K562 (cell line): ENCODE data around the gene DMWD. TPM values are rescaled to one million over a fixed set of nuclear protein-coding genes. Genes with fewer than 3 reads are reported as not detected.

Experiments
- ATF1 ChIP-seq, 2 experiments: fragments of 450-650 bp in 1 of 2; IDR thresholded peaks; 2 replicates each; pipeline ENCODE4 v1.6.1; 2016; ENCODE audit warnings: missing compliant biosample characterization in 1 of 2, missing genetic modification characterization in 1 of 2
- CAMTA2 ChIP-seq: fragments of 250-450 bp; sonication (Bioruptor Pico); conservative IDR thresholded peaks from 2 replicates; pipeline ENCODE4 v1.5.1; 2022
- CBX2 ChIP-seq: fragments of 200-600 bp; sonication (generic); IDR thresholded peaks from one replicate; pipeline ENCODE4 v1.6.1; 2012; ENCODE audit warnings: mild to moderate bottlenecking, low read length, inconsistent platforms; ENCODE audit not compliant: insufficient read depth, poor library complexity, severe bottlenecking
- E2F5 ChIP-seq: sonication (generic); formaldehyde crosslinking; IDR thresholded peaks from 2 replicates; pipeline ENCODE4 v1.8.0; 2022; ENCODE audit warnings: mild to moderate bottlenecking, missing genetic modification reagents
- FOXA3 ChIP-seq, 2 experiments: fragments of 450-650 bp in 1 of 2; sonication (generic) in 1 of 2; formaldehyde crosslinking; IDR thresholded peaks in 1 of 2; conservative IDR thresholded peaks in 1 of 2; 2 replicates each; pipeline versions ENCODE4 v1.4.0 to v1.8.0; 2020 to 2022; ENCODE audit warnings: mild to moderate bottlenecking in 2 of 2, missing genetic modification reagents in 1 of 2
- FUS ChIP-seq: fragments of 200-400 bp; formaldehyde crosslinking; optimal IDR thresholded peaks from 2 replicates; pipeline ENCODE3; 2017; ENCODE audit warnings: low read depth, low read length
- GABPA ChIP-seq: fragments of 200-800 bp; sonication (Bioruptor generic); conservative IDR thresholded peaks from 2 replicates; pipeline ENCODE4 v1.6.1; 2016; ENCODE audit warnings: low read depth, missing genetic modification characterization, missing compliant biosample characterization
- HNRNPLL ChIP-seq: fragments of 200-400 bp; formaldehyde crosslinking; IDR thresholded peaks from 2 replicates; pipeline ENCODE4 v1.6.1; 2017; ENCODE audit warnings: low read length, low read depth, mild to moderate bottlenecking; ENCODE audit not compliant: poor library complexity, severe bottlenecking
- ID3 ChIP-seq, 2 experiments: fragments of 250-450 bp in 1 of 2; fragments of 450-650 bp in 1 of 2; sonication (Bioruptor Pico) in 1 of 2; IDR thresholded peaks; 2 replicates each; pipeline versions ENCODE4 v1.6.1 to v1.8.0; 2016 to 2021; ENCODE audit warnings: mild to moderate bottlenecking in 2 of 2, moderate library complexity in 2 of 2, missing compliant biosample characterization in 1 of 2, missing genetic modification characterization in 1 of 2
- IRF9 ChIP-seq: fragments of 450-650 bp; IDR thresholded peaks from 2 replicates; pipeline ENCODE4 v1.6.1; 2016; ENCODE audit warnings: missing biosample characterization, missing genetic modification characterization
- MIER1 ChIP-seq: fragments of 450-650 bp; IDR thresholded peaks from 2 replicates; pipeline ENCODE4 v1.6.1; 2016; ENCODE audit warnings: antibody characterized with exemption, mild to moderate bottlenecking, low read depth
- SMAD3 ChIP-seq: fragments of 450-650 bp; formaldehyde crosslinking; conservative IDR thresholded peaks from 2 replicates; pipeline ENCODE4 v1.4.0; 2020; ENCODE audit warnings: mild to moderate bottlenecking
- TBP ChIP-seq: optimal IDR thresholded peaks from 2 replicates; pipeline ENCODE3; 2011; ENCODE audit warnings: low read depth, low read length, improper control_type of control experiment
- TCF7 ChIP-seq: sonication (generic); IDR thresholded peaks from 2 replicates; pipeline ENCODE4 v1.6.1; 2016; ENCODE audit warnings: antibody characterized with exemption, borderline replicate concordance
- TFAP4 ChIP-seq: sonication (generic); formaldehyde crosslinking; IDR thresholded peaks from 2 replicates; pipeline ENCODE4 v1.8.0; 2022; ENCODE audit warnings: missing genetic modification reagents, mild to moderate bottlenecking, moderate library complexity, borderline replicate concordance
- ZFP36 ChIP-seq: fragments of 150-350 bp; IDR thresholded peaks from 2 replicates; pipeline ENCODE4 v1.6.1; 2018; ENCODE audit warnings: low read length, low read depth; ENCODE audit not compliant: partially characterized antibody
- ZMIZ1 ChIP-seq, 2 experiments: fragments of 150-350 bp in 1 of 2; IDR thresholded peaks; 2 replicates each; pipeline ENCODE4 v1.6.1; 2012 to 2016; ENCODE audit warnings: low read depth in 2 of 2, low read length in 2 of 2, mild to moderate bottlenecking in 1 of 2, moderate library complexity in 1 of 2
- ZNF41 ChIP-seq: fragments of 250-450 bp; sonication (Bioruptor Pico); conservative IDR thresholded peaks from 2 replicates; pipeline ENCODE4 v1.4.0; 2020; ENCODE audit warnings: mild to moderate bottlenecking
- ZNF699 ChIP-seq: fragments of 250-450 bp; sonication (Bioruptor Pico); IDR thresholded peaks from 2 replicates; pipeline ENCODE4 v1.8.0; 2021; ENCODE audit warnings: mild to moderate bottlenecking, moderate library complexity; ENCODE audit not compliant: insufficient replicate concordance
- polyA plus RNA-seq, 8 experiments: library from polyadenylated mRNA; depleted of rRNA in 4 of 8; stranded (reverse) in 5 of 8; unstranded in 3 of 8; fragments of >200 nt; fragmentation: Nextera tagmentation in 2 of 8; fragmentation: Illumina TruSeq in 1 of 8; extraction: Ambion mirVana in 2 of 8; extraction: Trizol in 1 of 8; gene quantifications; 2 replicates each; pipeline versions ENCODE4 v1.2.1 to v1.2.3, GENCODE V29; 2011 to 2014; ENCODE audit warnings: inconsistent platforms in 1 of 8, missing spikeins in 1 of 8
- total RNA-seq, 7 experiments: library from RNA; depleted of rRNA in 6 of 7; stranded (reverse); fragments of >200 nt in 6 of 7; fragmentation: Illumina TruSeq in 2 of 7; extraction: Trizol in 2 of 7; gene quantifications; 2 replicates each; pipeline versions ENCODE4 v1.2.1 to v1.2.3, GENCODE V29; 2011 to 2021; ENCODE audit warnings: low replicate concordance in 1 of 7

The DMWD gene
- total and polyA plus RNA-seq, 9 of the 15 experiments (the other 6 are each of a cell fraction or from before 2014, with no cell fraction given) = 4.7 to 54.6 (median 19.0) TPM

- TF ChIP-seq FUS (no peak), CBX2 (no peak), GABPA (tag) (no peak), ATF1 (CRISPR knock-in tag; IDR thresholded peaks at IDR 0.05) (no peak), ATF1 (tag; IDR thresholded peaks at IDR 0.05) (peak; percentile 81), SMAD3 (no peak), TCF7 (no peak), CAMTA2 (CRISPR knock-in tag) (0 out of 2 replicates have a peak, but pooled peaks have one; percentile 35), E2F5 (CRISPR knock-in tag) (peak; percentile 68; the same call in 1 of the 2 replicates), ZNF41 (CRISPR knock-in tag) (no peak), ZNF699 (CRISPR knock-in tag) (no peak), ID3 (CRISPR knock-in tag; IDR thresholded peaks at IDR 0.05) (no peak), ID3 (tag; IDR thresholded peaks at IDR 0.05) (no peak), ZMIZ1 (IDR thresholded peaks at IDR 0.05; ENCODE audit: low read depth in 2 of 2, low read length in 2 of 2) (no peak), TBP (peak; percentile 27), IRF9 (tag) (no peak), MIER1 (no peak), FOXA3 (CRISPR knock-in tag; conservative IDR thresholded peaks at IDR 0.05 in 1 of 2, IDR thresholded peaks at IDR 0.05 in 1 of 2) (no peak), ZFP36 (no peak), TFAP4 (CRISPR knock-in tag) (peak; percentile 100), HNRNPLL (peak; percentile 99)
Observed at GRCh38 chr19:45768984-45769782, 23.5 kb downstream of the DMWD start, which contains the start of gene SIX5 (continued).
